Nephron progenitor cell (in vitro differentiated cells): Measurements from ENCODE around the gene KNOP1.

ENCODE experiments used
- DNase-seq: peaks from one replicate; pipeline ENCODE4 v3.0.0; 2021
- H3K27ac Mint-ChIP-seq: 2 replicates; pipeline ENCODE4 v1.8.0; 2021; ENCODE audit warnings: mild to moderate bottlenecking, moderate library complexity, mixed read lengths
- H3K27me3 Mint-ChIP-seq: 2 replicates; pipeline ENCODE4 v1.8.0; 2021; ENCODE audit warnings: mild to moderate bottlenecking, low read depth, mixed read lengths; ENCODE audit not compliant: poor library complexity
- H3K36me3 Mint-ChIP-seq: 2 replicates; pipeline ENCODE4 v1.8.0; 2021; ENCODE audit warnings: low read depth, mixed read lengths
- H3K4me1 Mint-ChIP-seq: 2 replicates; pipeline ENCODE4 v1.8.0; 2021; ENCODE audit warnings: mixed read lengths
- H3K4me3 Mint-ChIP-seq: 2 replicates; pipeline ENCODE4 v1.8.0; 2021; ENCODE audit warnings: mild to moderate bottlenecking, moderate library complexity, mixed read lengths
- H3K9me3 Mint-ChIP-seq: 2 replicates; pipeline ENCODE4 v1.8.0; 2021; ENCODE audit warnings: mild to moderate bottlenecking, moderate library complexity, mixed read lengths
- CTCF ChIP-seq: fragments of 200-600 bp; sonication (generic); IDR thresholded peaks from 2 replicates; pipeline ENCODE4 v1.5.0; 2021; ENCODE audit warnings: antibody characterized with exemption

The KNOP1 gene

GRCh38 chr16:19711643-19712042 is 6.4 kb downstream of the KNOP1 start:
- peaks cover 53% of the 10 kb centered on the region for H3K36me3 Mint-ChIP-seq

DNA sequence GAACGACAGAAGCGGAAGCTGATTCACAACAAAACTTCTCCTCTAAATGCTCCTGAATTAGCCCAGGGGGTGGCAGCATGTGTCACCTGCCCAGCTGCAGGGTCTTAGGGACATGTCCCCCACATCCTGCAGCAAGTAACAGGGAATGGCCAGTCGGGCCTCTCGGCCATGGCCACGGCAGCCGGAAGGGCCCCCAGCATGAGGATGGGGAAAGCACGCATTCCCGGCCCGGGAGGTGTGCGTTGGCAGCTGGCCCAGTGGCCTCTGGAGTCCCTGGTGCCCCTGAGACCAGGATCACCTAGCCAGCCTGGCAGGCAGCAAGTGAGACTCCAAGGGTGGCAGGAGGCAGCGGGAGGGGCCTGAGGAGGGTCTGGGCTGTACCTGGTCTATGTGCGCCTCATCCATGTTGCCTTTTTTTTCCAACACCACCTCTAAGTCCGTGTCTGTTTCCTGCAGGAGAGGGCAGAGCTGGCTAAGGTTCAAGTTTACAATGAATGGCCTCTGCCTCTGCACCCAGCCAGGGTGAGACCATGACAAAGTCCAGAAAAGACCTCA is 7.0 kb downstream of the KNOP1 start:
- Mint-ChIP-seq H3K36me3 (peaks cover 59% of the 10 kb centered on the region), H3K27ac (peak overlapping the region; percentile 68), H3K4me3 (no peak overlapping the region), H3K4me1 (peaks cover 50% of the 10 kb centered on the region), H3K27me3 (no peaks in the 10 kb centered on the region), H3K9me3 (no peaks in the 10 kb centered on the region)
- TF ChIP-seq CTCF: no peak
- DNase-seq: no peak

More at GRCh38 chr16:19711643-19712042, 6.4 kb downstream of the KNOP1 start:
- Mint-ChIP-seq H3K4me1 (peaks cover 52% of the 10 kb centered on the region), H3K27ac (peak overlapping the region; percentile 68), H3K27me3 (no peaks in the 10 kb centered on the region), H3K9me3 (no peaks in the 10 kb centered on the region), H3K4me3 (no peak overlapping the region)
- no peak for DNase-seq
- no peak for TF ChIP-seq CTCF

DNA sequence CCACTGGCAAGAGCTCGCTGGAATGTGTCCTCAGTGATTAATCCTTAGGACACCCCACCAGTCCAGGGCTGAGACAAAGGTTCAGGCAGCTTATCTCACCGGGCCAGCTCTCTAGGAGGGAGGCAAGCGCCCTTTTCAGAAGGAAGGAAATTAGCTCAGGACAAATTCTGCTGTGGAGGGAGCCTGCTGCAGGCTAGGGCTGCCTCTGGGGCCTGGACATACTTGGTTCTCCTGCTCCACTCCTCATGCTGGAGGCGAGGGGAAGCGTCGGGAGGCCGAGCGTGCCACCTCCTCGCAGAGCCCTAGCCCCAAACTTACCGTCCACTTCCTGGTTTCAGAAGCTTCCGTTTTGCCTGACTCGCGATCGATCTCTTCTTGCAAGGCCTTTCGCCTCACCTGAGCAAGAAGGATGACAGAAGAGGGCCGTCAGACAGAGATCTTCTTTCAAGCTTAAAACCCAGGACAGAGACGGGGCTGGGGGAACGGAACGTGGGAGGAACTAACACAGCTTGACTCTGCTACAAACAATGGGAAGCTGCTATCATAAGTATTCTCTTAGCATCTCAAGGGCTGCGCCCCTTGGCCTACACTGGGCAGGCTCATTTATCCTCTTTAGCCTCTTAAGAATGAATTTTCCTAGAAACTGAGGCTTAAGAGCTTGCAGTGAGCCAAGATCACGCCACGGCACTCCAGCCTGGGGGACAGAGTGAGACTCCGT is 7.7 kb downstream of the KNOP1 start:
- TF ChIP-seq CTCF: no peak
- Mint-ChIP-seq H3K9me3 (no peaks in the 10 kb centered on the region), H3K4me3 (no peak overlapping the region), H3K4me1 (peaks cover 44% of the 10 kb centered on the region), H3K36me3 (peaks cover 65% of the 10 kb centered on the region), H3K27me3 (no peaks in the 10 kb centered on the region), H3K27ac (peak overlapping the region; percentile 86)
- DNase-seq: no peak

GRCh38 chr16:19709381-19710136 is 8.5 kb downstream of the KNOP1 start:
- H3K27ac Mint-ChIP-seq: peak overlapping the region; percentile 86
- no peaks in the 10 kb centered on the region for H3K27me3 Mint-ChIP-seq
- no peak for DNase-seq
- H3K36me3 Mint-ChIP-seq: peaks cover 68% of the 10 kb centered on the region
- no peaks in the 10 kb centered on the region for H3K9me3 Mint-ChIP-seq
- peaks cover 44% of the 10 kb centered on the region for H3K4me1 Mint-ChIP-seq
- H3K4me3 Mint-ChIP-seq: no peak overlapping the region
- no peak for TF ChIP-seq CTCF

DNA sequence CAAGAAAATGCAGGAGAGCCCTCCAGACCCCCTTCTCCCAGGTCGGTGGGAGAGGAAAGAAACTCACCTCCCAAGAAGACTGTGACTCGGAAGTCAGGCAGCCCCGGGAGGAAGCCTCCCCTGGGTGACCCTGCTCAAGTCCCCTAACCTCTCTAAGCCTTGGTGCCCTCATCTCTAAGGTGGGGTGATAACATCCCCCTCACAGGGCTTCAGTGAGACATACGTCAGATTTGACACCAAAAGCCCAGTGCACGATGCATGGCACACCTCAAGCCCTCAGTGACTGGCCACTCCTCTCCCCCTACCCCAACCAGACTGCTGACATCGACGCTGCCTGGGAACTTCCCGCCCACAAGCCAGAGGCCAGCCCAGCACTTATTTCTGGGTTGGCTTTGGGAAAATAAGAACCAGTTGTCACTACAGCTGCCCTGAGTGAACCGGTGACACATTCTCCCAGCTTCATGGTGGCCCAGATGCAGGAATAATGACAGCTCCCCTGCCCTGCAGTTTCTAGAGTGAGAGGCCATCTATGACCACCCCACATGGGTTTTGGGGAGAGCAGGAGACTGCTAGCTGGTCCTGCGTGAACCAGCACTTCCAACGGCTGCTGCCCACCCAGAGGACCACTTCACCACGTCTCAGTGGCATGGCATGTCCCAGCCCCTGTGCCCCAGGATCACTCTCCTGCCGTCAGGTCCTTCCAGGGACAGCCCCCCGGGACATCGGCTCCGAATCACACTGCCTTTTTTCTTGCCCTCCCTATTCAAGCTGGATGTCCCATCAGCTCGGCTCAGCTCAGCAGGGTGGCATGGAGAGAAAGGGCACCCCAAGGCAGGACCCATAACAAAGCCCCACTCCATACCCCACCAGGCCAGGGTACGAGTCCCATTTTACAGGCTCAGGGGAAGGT is 9.5 kb downstream of the KNOP1 start:
- peaks cover 44% of the 10 kb centered on the region for H3K4me1 Mint-ChIP-seq
- DNase-seq: peak; percentile 25
- H3K9me3 Mint-ChIP-seq: no peaks in the 10 kb centered on the region
- no peaks in the 10 kb centered on the region for H3K27me3 Mint-ChIP-seq
- H3K27ac Mint-ChIP-seq: peak overlapping the region; percentile 86
- H3K36me3 Mint-ChIP-seq: peaks cover 68% of the 10 kb centered on the region
- H3K4me3 Mint-ChIP-seq: no peak overlapping the region
- no peak for TF ChIP-seq CTCF
